HepG2 (cell line): ENCODE results near the gene TEX22.

ENCODE experiments used
- ELF1 ChIP-seq: sonication (generic); formaldehyde crosslinking; IDR thresholded peaks from 2 replicates; pipeline ENCODE4 v1.4.0; 2020; ENCODE audit warnings: missing genetic modification reagents
- EP300 ChIP-seq, 3 experiments: sonication (generic) in 1 of 3; formaldehyde crosslinking in 1 of 3; IDR thresholded peaks; 2 replicates each; pipeline versions ENCODE4 v1.5.1 to v1.6.1; 2011 to 2020; ENCODE audit warnings: low read depth in 2 of 3, low read length in 2 of 3, borderline replicate concordance in 1 of 3, improper control_type of control experiment in 1 of 3, mild to moderate bottlenecking in 1 of 3, missing genetic modification reagents in 1 of 3, moderate library complexity in 1 of 3
- MAFK ChIP-seq, 2 experiments: IDR thresholded peaks in 1 of 2; conservative IDR thresholded peaks in 1 of 2; 2 replicates each; pipeline ENCODE4 v1.6.1; 2011; ENCODE audit warnings: improper control_type of control experiment in 2 of 2, low read length in 2 of 2
- NFIC ChIP-seq: IDR thresholded peaks from 2 replicates; pipeline ENCODE4 v1.6.1; 2012; ENCODE audit warnings: mild to moderate bottlenecking, low read length, inconsistent platforms
- POLR2A ChIP-seq, 2 experiments: IDR thresholded peaks; 2 replicates each; pipeline ENCODE4 v1.6.1; 2011; ENCODE audit warnings: low read depth in 2 of 2, low read length in 2 of 2, mild to moderate bottlenecking in 1 of 2, moderate library complexity in 1 of 2; ENCODE audit not compliant: insufficient read depth in 1 of 2
- SALL2 ChIP-seq: sonication (generic); formaldehyde crosslinking; IDR thresholded peaks from 2 replicates; pipeline ENCODE4 v1.8.1; 2023; ENCODE audit warnings: mild to moderate bottlenecking, missing genetic modification reagents, inconsistent platforms
- SMAD1 ChIP-seq: sonication (generic); formaldehyde crosslinking; IDR thresholded peaks from 2 replicates; pipeline ENCODE4 v1.4.0; 2020; ENCODE audit warnings: missing genetic modification reagents, low read depth, mild to moderate bottlenecking, borderline replicate concordance
- WIZ ChIP-seq: sonication (generic); formaldehyde crosslinking; IDR thresholded peaks from 2 replicates; pipeline ENCODE4 v1.5.1; 2020; ENCODE audit warnings: mild to moderate bottlenecking, missing genetic modification reagents
- ZFP82 ChIP-seq: sonication (generic); formaldehyde crosslinking; IDR thresholded peaks from 2 replicates; pipeline ENCODE4 v1.5.1; 2020; ENCODE audit warnings: mild to moderate bottlenecking, missing genetic modification reagents, borderline replicate concordance
- TF ChIP-seq, protein P1 (sequence below): sonication (generic); formaldehyde crosslinking; IDR thresholded peaks from 2 replicates; pipeline ENCODE4 v1.5.0; 2020; ENCODE audit warnings: mild to moderate bottlenecking, missing genetic modification reagents, moderate library complexity

DNA sequence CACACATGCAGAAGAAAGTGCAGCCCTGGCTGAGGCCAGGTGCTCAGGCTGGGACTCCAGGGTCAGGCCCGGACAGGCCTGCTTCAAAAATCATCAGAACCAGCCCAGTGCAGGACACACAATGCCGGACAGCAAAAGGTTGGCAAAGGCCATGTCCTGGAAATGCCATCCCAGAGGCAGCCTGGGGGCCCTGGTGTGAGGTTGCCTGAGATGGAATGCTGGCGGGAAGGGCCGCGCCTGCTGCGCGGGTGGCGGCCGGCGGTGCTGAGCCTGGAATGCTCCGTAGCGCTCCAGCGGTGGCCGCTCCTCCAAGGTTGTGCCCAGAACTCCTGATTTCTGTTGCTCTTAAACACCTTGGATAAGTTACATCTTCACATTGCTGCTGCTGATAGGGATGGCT, 54.6 kb downstream of the TEX22 start:
- TF ChIP-seq, protein P1, sequence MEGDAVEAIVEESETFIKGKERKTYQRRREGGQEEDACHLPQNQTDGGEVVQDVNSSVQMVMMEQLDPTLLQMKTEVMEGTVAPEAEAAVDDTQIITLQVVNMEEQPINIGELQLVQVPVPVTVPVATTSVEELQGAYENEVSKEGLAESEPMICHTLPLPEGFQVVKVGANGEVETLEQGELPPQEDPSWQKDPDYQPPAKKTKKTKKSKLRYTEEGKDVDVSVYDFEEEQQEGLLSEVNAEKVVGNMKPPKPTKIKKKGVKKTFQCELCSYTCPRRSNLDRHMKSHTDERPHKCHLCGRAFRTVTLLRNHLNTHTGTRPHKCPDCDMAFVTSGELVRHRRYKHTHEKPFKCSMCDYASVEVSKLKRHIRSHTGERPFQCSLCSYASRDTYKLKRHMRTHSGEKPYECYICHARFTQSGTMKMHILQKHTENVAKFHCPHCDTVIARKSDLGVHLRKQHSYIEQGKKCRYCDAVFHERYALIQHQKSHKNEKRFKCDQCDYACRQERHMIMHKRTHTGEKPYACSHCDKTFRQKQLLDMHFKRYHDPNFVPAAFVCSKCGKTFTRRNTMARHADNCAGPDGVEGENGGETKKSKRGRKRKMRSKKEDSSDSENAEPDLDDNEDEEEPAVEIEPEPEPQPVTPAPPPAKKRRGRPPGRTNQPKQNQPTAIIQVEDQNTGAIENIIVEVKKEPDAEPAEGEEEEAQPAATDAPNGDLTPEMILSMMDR (CRISPR knock-in tag): no peak
- TF ChIP-seq SALL2 (CRISPR knock-in tag) (no peak), NFIC (no peak), EP300 (IDR thresholded peaks at IDR 0.05; ENCODE audit: low read depth in 2 of 2, low read length in 2 of 2) (no peak), EP300 (CRISPR knock-in tag; IDR thresholded peaks at IDR 0.05; ENCODE audit: borderline replicate concordance) (no peak), WIZ (CRISPR knock-in tag) (no peak), ELF1 (CRISPR knock-in tag) (no peak), POLR2A (IDR thresholded peaks at IDR 0.05; ENCODE audit: insufficient read depth in 1 of 2, low read depth in 2 of 2, low read length in 2 of 2) (no peak), ZFP82 (no peak), MAFK (conservative IDR thresholded peaks at IDR 0.05 in 1 of 2, IDR thresholded peaks at IDR 0.05 in 1 of 2; ENCODE audit: low read length in 2 of 2) (no peak), SMAD1 (CRISPR knock-in tag) (no peak)
